Embryonic facial prominence (tissue), 1 donor: ENCODE results near the gene MFSD11.
"Not testable (repeated sequence)": the region's sequence is repeated elsewhere in the genome, so short reads cannot be mapped to it uniquely, and the experiment has no call there.

ENCODE experiments used
- DNase-seq: peaks from one replicate; pipeline ENCODE4 v3.0.0-alpha.2; 2016; ENCODE audit errors: extremely low spot score

The MFSD11 gene

GRCh38 chr17:76797241-76797840 lies 59.4 kb downstream of the MFSD11 start:
- no peak for DNase-seq

GRCh38 chr17:76801706-76802105 lies 63.8 kb downstream of the MFSD11 start:
- DNase-seq: no peak

- DNase-seq: no peak
These were observed 67.4 kb downstream of the MFSD11 start for GRCh38 chr17:76805319-76805718.

GRCh38 chr17:76806151-76806550 lies 68.2 kb downstream of the MFSD11 start:
- DNase-seq: not testable (repeated sequence)

DNA sequence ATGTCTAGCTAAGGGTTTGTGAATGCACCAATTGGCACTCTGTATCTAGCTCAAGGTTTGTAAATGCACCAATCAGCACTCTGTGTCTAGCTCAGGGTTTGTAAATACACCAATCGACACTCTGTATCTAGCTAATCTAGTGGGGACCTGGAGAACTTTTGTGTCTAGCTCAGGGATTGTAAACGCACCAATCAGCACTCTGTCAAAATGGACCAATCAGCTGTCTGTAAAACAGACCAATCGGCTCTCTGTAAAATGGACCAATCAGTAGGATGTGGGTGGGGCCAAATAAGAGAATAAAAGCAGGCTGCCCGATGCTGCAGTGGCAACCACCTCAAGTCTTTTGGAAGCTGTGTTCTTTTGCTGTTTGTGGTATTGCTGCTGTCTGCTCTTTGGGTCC lies 68.8 kb downstream of the MFSD11 start:
- DNase-seq: not testable (repeated sequence)

DNA sequence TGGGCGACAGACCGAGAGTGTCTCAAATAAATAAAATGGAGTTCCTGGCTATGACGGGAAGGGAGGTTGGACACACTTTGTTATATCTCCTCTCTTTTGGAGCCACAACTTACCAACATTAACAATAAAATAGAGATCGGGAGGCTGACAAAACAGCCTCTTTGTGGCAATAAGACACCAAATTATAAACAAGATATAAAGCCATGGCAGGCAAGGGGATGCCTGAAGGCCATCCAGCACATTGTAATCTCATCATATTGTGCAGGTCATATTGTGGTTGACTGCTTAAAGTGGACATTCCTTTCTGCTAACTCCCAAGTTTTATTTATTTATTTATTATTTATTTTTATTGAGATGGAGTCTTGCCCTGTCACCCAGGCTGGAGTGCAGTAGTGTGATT lies 70.4 kb downstream of the MFSD11 start:
- DNase-seq: no peak

DNA sequence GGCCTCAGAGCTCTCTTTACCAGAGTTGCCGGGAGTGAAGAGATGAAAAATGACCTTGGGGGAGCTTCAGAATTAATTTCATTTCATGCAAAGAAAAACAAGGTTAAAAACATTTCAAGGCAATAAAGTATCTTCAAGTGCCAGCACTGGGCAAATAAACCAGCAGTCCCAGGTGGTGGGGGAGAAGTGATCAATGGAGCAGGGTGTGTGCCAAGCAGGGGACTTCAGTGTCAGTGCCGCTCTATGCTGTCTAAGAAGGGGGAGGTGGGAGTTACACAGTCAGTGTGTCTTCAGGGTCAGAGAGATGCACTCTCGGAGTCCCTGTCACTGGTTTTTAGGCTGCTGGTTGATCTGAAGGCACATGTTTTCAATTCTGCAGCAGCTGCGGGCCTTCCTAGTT lies 73.0 kb downstream of the MFSD11 start:
- DNase-seq: no peak

DNA sequence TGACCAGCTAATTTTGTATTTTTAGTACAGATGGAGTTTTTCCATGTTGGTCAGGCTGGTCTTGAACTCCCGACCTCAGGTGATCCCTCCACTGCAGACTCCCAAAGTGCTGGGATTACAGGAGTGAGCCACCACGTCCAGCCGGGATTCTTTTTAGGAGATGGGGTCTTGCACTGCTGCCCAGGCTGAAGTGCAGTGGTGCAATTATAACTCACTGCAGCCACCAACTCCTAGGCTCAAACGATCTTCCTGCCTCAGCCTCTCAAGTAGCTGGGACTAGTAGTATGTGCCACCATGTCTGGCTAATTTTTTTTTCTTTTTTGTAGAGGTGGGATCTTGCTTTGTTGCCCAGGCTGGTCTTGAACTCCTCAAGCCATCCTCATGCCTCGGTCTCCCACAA lies 73.9 kb downstream of the MFSD11 start:
- no peak for DNase-seq

DNA sequence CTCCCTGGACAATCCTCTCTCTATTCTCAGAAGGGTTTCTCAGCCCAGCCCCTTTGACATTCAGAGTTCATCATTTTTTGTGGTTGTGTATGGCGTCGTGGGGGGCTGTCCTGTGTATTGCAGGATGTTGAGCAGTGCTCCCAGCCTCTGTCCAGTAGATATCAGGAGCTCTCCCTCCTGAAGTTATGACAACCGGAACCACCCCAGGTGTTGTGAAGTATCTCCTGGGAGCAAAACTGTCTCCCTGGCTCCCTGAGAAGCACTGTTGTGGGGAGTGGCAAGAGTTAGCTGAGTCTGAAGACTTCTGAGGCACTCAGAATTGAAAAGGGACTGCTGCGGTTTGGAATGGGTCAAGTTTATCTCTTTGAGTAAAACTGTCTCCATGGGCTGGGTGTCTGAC lies 74.3 kb downstream of the MFSD11 start:
- DNase-seq: no peak

DNA sequence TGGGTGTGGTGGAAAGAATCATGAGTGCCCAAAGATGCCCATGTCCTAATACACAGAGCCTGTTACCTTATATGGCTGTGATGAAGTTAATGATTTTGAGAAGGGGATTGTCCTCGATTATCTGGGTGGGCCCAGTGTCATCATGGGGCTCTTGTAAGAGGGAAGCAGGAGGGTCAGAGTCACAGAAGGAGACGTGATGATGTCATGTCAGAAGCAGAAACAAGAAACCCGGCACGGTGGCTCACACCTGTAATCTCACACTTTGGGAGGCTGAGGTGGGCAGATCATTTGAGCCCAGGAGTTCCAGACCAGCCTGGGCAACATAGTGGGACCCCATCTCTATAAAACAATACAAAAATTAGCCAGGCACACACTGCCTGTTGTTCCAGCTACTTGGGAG lies 75.0 kb downstream of the MFSD11 start:
- no peak for DNase-seq

DNA sequence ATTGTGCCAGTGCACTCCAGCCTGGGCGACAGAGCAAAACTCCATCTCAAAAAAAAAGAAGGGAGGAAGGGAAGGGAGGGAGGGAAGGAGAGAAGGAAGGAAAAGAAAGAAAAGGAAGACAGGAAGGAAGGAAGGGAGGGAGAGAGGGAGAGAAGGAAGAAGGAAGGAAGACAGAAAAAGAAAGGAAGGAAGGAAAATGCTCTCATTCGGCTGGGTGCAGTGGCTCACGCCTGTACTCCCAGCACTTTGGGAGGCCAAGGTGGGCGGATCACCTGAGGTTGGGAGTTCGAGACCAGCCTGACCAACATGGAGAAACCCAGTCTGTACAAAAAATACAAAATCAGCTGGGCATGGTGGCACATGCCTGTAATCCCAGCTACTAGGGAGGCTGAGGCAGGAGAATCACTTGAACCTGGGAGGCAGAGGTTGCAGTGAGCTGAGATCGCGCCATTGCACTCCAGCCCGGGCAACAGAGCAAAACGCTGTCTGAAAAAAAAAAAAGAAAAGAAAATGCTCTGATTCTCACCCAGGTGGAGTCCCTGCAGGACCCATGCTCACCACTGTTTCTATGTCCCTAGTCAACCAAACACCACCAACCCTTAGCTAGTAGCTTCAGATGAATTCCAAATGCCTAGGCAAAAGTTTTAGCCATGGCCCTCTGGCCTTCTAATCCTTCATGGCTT lies 78.1 kb downstream of the MFSD11 start:
- not testable (repeated sequence) for DNase-seq

DNA sequence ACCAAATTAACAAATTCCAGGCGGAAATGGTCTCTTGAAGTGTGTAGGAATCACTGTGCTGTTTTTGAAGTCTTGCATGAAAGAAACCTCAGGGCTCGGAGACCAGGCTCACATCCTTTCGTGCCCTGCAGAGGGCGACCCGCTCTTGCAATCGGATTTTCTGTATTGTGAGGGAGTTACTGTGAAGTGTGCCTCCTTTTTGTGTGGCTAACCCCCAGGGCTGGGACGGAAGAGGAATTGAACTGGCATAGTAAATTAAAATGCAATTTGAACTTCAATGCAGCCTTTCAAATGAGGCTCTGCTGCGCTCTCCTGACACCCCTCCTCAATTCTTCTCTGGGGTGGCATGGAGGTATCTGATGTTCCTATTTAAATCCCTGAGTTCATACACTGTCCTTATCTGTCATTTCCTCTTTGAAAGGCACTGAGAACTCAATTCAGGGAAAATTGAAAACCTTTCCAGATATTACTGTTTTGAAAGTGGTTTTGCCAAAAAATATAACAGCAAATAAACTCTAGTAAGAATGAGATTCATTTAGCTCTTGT lies 78.7 kb downstream of the MFSD11 start:
- no peak for DNase-seq

DNA sequence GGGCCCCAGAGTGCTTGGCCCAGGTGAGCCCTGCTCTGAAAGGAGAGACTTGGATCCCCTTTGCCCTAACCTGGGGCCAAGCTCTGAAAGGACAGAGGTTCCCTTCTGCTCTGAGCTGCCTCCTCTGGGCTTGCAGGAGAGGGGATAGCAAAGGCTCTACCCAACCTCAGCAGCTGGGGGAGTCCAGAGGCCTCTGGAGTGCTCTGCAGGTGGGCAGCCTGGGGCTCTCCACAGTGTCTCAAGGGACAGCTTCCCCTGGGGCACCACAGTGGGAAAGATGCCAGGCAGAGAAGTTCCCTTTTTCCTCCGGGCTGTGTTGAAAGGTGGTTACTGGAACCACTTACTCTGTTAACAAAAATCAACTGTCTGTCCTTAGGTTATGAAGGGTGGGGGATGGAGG lies 82.1 kb downstream of the MFSD11 start:
- DNase-seq: no peak

DNA sequence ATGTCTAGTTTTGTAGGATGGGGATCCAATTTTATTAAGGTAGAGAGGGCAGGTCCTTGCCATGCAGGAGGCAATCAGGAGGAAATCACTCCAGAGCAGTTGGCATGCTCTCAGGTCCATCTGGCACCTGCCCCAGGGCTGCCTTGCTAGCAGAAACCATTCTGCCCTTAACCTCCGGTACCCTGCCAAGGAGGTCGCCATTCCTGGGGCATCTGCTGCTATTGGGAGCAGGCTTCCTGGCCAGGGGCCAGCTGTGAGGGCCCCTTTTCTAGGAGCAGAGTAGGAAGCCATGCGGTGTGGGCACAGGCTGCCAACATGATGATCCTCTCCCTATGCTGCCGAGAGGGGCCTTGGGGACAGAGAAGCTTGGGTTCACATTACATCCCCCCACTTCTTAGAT lies 82.6 kb downstream of the MFSD11 start:
- no peak for DNase-seq

DNA sequence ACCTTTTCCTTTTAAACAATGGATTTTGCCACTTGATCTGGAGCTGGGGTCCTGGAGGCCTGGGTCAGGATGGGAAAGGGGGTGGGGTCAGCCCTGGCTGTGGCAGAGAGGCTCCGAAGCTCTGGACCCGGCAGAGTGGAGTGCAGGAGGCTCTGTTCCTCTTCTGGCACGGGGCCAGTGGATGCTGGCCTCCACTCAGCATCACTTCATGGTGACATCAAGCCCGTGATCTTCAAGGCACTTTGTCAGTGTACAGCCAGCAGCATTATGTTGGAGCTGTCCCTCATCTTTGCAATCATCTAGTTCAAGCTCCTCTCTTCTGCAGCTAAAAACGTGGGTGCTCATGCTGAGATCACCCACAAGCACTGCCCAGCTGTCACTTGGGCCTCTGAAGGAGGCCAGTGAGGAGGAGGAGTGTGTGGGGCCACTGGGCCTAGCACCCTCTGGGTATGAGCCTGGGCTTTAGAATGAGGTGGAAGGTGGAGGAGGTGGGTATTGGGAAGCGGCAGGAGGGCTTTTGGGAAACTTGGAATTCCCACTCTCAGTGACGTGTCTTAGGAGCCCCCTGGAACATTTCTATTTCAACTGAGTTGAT lies 84.4 kb downstream of the MFSD11 start:
- no peak for DNase-seq

DNA sequence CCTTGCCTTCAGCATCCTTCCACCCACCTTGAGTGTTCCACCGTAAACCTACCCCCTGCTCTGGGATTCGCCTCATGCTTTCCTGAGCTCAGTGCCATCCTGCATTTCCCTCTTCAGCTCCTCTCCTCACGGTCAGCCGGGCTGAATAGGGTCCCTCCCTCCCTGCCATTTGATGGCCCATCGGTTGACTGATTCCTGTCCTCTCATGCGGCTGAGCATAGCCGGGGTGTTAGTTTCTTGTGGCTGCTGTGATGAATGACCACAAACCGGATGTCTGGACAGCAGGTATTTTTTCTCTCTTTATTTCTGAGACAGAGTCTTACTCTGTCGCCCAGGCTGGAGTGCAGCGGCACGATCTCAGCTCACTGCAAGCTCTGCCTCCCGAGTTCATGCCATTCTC lies 86.2 kb downstream of the MFSD11 start:
- no peak for DNase-seq

GRCh38 chr17:76826330-76827068 lies 88.6 kb downstream of the MFSD11 start:
- DNase-seq: no peak

DNA sequence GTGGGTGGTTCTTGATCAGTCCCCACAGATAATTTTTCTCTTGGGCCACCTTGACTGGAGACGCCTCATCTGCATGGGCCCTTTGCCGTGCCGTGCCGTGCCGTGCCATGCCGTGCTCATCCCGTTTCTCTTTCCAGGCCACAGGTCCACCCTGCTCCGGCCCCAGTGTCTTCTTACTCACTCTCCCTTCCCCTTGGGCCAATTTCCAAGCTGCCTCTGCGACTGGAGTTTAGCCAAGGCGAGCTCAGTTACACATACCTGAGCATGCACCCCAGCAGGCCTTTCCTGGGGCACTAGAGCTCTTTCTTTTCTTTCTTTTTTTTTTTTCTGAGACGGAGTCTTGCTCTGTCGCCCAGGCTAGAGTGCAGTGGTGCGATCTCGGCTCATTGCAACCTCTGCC lies 89.8 kb downstream of the MFSD11 start:
- no peak for DNase-seq
